AG09309 (cell line): ENCODE measurements around the gene SKOR1.

Experiments used
- DNase-seq: peaks from one replicate; pipeline ENCODE4 v3.0.0-alpha.2; 2010; ENCODE audit warnings: low read depth
- H3K4me3 ChIP-seq: 2 replicates; pipeline ENCODE4 v1.5.1; 2011; ENCODE audit warnings: mild to moderate bottlenecking, low read depth, low read length, moderate library complexity; ENCODE audit not compliant: control insufficient read depth
- TF ChIP-seq, protein P1 (sequence below): IDR thresholded peaks from 2 replicates; pipeline ENCODE4 v1.5.1; 2011; ENCODE audit warnings: mild to moderate bottlenecking, low read depth, low read length, inconsistent platforms; ENCODE audit not compliant: insufficient read depth, control insufficient read depth; ENCODE audit errors: missing control alignments

Gene SKOR1

GRCh38 chr15:67816668-67817067 lies 8.6 kb upstream of the SKOR1 start:
- DNase-seq, result no peak
- TF ChIP-seq, protein P1, sequence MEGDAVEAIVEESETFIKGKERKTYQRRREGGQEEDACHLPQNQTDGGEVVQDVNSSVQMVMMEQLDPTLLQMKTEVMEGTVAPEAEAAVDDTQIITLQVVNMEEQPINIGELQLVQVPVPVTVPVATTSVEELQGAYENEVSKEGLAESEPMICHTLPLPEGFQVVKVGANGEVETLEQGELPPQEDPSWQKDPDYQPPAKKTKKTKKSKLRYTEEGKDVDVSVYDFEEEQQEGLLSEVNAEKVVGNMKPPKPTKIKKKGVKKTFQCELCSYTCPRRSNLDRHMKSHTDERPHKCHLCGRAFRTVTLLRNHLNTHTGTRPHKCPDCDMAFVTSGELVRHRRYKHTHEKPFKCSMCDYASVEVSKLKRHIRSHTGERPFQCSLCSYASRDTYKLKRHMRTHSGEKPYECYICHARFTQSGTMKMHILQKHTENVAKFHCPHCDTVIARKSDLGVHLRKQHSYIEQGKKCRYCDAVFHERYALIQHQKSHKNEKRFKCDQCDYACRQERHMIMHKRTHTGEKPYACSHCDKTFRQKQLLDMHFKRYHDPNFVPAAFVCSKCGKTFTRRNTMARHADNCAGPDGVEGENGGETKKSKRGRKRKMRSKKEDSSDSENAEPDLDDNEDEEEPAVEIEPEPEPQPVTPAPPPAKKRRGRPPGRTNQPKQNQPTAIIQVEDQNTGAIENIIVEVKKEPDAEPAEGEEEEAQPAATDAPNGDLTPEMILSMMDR, result no peak
- H3K4me3 ChIP-seq, result no peak overlapping the region

DNA sequence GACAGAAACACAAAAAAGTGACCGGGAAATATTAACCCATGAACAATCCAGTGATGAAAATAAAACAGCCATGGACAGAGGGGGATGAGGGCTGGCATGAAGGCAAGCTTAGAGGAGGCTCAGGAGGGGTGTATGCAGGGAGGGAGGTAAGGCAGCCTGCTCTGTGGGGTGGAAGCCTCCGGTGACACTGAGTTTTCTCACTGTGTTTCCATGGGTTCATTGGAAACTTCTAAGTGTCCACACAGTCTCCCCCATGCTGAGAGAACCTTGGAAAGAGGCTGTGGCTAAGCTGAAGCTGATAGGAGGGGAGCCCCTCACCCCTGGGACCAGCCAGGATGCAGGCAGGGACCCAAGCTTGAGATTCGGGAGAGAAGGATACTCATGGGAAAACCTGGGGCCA lies 6.8 kb upstream of the SKOR1 start:
- no peak for DNase-seq
- no peak overlapping the region for H3K4me3 ChIP-seq
- TF ChIP-seq, protein P1, result no peak

- TF ChIP-seq, protein P1, result no peak
- H3K4me3 ChIP-seq, result no peak overlapping the region
- DNase-seq, result no peak
These were observed 5.7 kb upstream of the SKOR1 start for GRCh38 chr15:67819636-67820035.

DNA sequence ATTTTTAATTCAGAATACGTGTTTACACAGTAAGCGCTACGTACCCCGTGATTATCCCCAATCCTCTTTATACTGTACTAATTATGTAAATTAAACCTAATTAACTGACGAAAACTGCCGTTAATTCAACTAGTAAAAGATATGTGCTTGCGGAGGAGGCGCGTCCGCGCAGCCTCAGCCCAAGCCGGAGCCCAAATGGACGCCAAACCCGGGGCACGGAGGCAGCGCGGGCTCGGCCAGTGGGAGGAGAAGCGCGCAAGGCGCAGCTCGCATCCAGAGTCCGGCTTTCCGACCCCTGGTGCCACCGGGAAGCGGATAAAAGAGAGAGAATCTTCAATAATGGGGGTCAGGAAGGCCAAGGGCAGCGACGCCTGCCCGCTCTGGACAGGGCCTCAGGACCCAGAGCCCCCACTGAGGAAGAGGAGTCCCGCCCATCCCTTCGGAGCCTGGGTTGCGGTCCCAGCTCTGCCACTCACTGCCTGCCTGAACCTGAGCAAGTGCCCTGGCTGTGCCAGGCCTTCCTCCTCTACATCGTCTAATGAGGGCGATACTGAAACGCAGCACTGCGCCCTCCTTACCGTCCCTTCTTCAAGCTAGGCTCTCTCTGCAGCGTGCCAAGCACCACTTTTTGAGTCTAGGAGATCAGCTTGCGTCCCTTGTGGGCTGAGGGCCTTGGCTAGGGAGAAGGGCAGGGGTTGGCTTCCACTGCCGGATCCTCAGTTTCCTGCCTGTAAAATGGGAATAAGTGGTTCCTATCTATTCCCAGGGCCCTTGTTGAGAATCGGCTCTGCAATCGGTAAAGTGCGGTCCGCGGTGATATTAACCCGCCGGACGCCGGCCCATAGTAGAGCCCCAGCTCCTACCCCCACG lies 5.0 kb upstream of the SKOR1 start:
- TF ChIP-seq, protein P1, result no peak
- no peak overlapping the region for H3K4me3 ChIP-seq
- no peak for DNase-seq

DNA sequence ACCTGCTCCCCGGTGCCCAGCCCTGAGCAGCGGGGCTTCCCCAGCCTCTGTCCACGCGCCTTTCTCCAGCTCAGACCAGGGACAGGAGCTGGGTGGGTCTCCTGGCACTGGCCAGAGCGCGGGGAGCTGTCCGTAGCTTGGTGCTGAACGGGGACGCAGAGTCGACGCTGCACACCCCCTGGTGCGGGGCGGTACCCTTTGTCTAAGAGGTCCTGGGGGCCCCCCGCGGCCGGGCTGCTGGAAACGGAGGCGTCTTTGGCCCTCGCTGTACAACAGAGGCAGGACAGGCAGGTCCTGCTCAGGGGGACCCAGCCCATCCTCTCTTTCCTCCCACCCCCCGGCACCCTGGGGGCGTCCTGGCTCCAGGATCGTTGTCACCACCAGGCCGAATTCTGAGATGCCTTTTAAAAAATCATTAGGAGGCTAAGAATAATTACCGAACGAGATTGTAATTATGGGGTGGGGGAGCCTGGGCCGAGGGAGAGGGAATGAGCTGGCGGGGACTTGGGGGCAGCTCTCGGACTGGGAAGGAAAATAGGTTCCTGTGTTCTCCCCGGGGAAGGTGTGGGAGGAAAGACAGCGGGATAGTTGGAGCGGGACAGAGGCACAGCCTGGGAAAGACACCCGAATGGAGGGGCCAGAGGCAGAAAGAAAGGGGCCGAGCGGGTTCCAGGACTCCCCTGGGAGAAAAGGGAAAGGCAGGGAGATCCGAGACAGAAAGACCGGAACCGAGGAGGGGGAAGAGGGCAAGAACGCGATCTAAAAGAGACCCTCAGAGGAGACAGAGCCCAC lies 4.1 kb upstream of the SKOR1 start:
- DNase-seq, result no peak
- TF ChIP-seq, protein P1, result no peak
- no peak overlapping the region for H3K4me3 ChIP-seq

GRCh38 chr15:67821784-67822440 lies 3.4 kb upstream of the SKOR1 start:
- H3K4me3 ChIP-seq, result no peak overlapping the region
- TF ChIP-seq, protein P1, result no peak
- no peak for DNase-seq
